NK-92 treated with Interleukin-12 subunit alpha and Interleukin-12 subunit beta, amount 100 ng/mL, for 24 hours (cell line): ENCODE results near the gene MCM10.

Experiments
- DNase-seq: peaks from one replicate; lab custom pipeline; 2025; lab: John Stamatoyannopoulos, UW

Gene MCM10

GRCh38 chr10:13165177-13165576, 3.8 kb downstream of the MCM10 start:
- DNase-seq: no peak

DNA sequence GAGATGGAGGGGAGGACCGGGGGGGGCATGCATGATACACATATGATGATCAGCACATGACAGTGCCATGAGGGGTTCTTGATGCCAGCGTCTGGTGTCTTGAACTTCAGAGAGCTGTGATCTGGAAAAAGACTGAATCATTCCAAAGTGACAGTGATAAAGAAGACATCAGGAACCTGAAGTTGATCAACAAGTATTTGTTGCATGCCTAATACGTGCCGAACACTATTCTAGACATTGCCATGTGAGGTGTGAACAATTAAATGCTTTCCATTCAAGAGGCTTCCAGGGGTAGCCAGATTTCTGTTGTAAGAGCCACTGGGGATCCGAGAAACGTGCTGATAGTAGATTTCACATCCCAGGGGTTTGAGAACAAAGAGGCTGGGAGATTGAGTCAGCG, 6.2 kb downstream of the MCM10 start:
- no peak for DNase-seq

GRCh38 chr10:13168781-13169180, 7.4 kb downstream of the MCM10 start:
- DNase-seq: no peak

GRCh38 chr10:13173616-13174015, 12.3 kb downstream of the MCM10 start:
- DNase-seq: no peak

GRCh38 chr10:13180788-13181187, 19.4 kb downstream of the MCM10 start:
- no peak for DNase-seq

- no peak for DNase-seq
These were observed 21.1 kb downstream of the MCM10 start for GRCh38 chr10:13182424-13182823.

DNA sequence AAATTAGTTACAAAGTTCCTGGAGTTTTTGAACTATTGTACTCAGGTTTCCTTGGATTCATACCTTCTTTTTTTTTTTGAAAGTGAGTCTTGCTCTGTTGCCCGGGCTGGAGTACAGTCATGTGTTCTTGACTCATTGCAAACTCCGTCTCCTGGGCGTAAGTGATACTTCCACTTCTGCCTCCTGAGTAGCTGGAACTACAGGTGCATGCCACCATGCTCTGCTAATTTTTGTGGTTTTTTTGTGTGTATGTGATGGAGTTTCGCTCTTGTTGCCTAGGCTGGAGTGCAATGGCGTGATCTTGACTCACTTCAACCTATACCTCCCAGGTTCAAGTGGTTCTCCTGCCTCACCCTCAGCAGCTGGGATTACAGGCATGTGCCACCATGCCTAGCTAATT, 22.3 kb downstream of the MCM10 start:
- no peak for DNase-seq

GRCh38 chr10:13184276-13184675, 22.9 kb downstream of the MCM10 start:
- DNase-seq: no peak

- DNase-seq: no peak
These were observed 23.6 kb downstream of the MCM10 start for GRCh38 chr10:13184730-13185514.

DNA sequence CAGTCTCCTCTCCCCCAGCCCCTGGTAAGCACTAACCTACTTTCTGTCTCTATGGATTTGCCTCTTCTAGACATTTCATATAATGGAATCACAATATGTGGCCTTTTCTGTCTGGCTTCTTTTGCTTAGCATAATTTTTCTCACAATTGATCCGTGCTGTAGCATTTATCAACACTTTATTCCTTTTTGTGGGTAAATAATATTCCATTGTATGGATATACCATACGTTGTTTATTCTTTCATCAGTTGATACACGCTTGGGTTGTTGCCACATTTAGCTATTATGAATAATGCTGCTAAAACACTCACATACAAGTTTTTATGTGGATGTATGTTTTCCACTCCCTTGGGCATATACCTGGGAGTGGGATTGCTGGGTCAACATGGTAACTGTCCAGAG, 25.8 kb downstream of the MCM10 start:
- no peak for DNase-seq

DNA sequence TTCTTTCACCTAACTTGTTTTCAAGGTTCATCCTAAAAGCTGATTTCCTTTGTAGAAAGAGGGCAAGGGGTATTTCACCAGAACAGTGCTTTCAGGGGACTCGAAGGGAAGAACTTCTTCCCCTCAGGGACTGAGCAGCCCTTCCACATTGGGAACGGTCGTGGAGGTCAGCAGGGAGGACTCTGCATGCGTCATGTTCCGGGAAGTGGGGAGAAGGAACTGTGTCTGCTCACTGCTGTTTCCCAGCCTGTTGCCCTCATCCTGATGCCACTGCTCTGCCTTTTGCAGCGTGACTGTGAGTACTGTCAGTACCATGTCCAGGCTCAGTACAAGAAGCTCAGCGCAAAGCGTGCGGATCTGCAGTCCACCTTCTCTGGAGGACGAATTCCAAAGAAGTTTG, 27.2 kb downstream of the MCM10 start:
- DNase-seq: no peak

DNA sequence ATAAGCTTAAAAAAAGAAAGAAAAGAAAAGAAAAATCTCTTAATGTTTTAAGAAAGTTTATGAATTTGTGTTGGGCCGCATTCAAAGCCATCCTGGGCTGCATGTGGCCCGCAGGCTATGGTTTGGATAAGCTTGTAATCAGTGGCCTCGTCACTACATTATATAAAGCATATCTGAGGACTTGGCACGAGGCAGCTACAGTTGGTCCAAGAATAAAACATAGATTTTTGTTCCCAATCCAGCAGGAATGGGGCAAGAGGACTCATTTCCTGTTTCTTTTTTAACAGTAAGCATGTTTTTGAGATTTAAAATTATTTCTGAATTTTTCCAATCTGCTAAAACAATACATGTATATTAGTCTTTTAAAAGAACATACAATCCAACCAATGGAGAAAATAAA, 28.6 kb downstream of the MCM10 start:
- no peak for DNase-seq

DNA sequence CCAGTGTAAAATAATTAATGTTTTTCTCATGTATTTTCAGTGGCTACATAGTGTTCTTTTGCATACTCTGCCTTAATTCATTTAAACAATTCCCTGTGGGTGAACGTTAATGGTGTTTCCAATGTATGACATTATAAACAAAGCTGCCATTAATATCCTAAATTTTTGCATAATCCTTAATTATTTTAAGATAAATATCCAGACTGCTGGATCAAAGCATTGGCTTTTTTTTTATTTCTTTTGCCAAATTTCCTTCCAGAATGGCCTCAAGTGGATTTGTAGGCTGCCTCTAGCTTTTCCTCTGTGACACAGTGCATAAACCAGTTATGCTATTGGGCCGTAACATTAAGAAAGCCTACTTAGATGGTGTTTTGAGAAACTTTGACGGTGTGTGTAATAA, 29.5 kb downstream of the MCM10 start:
- DNase-seq: no peak

- DNase-seq: no peak
These were observed 30.0 kb downstream of the MCM10 start for GRCh38 chr10:13191362-13191761.

- DNase-seq: no peak
These were observed 32.3 kb downstream of the MCM10 start for GRCh38 chr10:13193637-13194036.

- no peak for DNase-seq
These were observed 33.7 kb downstream of the MCM10 start for GRCh38 chr10:13195016-13195415.

DNA sequence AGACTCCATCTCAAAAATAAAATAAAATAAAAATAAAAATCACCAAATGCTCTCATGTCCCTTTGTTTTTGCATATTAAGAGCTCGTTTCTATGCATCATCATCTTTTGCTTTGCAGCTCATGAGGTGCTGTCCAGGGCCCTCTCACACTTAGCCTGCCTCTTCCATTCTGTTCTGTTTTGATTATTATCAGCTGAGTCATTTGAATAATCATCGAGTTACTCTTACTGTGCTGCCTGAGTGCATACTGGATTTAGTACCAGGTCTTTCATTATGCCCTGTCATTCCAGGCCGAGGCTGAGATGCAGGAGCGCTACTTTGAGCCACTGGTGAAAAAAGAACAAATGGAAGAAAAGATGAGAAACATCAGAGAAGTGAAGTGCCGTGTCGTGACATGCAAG, 39.8 kb downstream of the MCM10 start:
- DNase-seq: no peak

GRCh38 chr10:13206091-13206490, 44.7 kb downstream of the MCM10 start:
- DNase-seq: no peak

- no peak for DNase-seq
These were observed 45.4 kb downstream of the MCM10 start for GRCh38 chr10:13206546-13207443.

DNA sequence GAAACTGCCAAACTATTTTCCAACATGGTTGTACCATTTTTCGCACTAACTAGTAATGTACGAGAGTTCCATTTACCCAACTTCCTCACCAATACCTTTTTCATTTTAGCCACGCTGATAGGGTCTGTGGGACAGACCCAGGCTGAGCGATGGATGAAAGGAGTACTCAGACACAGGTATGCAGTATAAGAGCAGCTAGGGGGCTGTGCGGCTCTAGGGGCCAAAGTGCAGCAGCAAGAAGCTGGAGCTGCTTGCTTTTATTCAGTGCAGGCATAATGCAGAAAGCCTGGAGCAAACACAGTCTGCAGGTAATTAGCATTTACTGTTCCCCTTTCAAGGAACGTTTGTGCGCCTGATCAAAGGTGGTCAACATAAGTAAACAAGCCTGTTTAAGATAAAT, 51.8 kb downstream of the MCM10 start:
- DNase-seq: no peak

DNA sequence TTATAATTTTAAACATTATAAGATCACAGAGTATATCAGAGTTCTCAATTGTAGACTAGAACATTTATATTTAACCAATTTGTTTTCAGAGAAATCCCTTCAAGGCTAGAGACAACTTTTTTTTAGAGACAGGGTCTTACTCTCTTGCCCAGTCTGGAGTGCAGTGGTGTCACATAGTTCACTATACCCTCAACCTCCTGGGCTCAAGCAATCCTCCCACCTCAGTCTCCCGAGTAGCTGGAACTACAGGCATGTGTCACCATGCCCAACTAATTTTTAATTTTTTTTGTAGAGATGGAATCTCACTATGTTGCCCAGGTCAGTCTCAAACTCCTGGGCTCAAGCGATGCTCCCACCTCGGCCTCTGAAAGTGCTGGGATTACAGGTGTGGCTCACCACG, 57.5 kb downstream of the MCM10 start:
- no peak for DNase-seq

DNA sequence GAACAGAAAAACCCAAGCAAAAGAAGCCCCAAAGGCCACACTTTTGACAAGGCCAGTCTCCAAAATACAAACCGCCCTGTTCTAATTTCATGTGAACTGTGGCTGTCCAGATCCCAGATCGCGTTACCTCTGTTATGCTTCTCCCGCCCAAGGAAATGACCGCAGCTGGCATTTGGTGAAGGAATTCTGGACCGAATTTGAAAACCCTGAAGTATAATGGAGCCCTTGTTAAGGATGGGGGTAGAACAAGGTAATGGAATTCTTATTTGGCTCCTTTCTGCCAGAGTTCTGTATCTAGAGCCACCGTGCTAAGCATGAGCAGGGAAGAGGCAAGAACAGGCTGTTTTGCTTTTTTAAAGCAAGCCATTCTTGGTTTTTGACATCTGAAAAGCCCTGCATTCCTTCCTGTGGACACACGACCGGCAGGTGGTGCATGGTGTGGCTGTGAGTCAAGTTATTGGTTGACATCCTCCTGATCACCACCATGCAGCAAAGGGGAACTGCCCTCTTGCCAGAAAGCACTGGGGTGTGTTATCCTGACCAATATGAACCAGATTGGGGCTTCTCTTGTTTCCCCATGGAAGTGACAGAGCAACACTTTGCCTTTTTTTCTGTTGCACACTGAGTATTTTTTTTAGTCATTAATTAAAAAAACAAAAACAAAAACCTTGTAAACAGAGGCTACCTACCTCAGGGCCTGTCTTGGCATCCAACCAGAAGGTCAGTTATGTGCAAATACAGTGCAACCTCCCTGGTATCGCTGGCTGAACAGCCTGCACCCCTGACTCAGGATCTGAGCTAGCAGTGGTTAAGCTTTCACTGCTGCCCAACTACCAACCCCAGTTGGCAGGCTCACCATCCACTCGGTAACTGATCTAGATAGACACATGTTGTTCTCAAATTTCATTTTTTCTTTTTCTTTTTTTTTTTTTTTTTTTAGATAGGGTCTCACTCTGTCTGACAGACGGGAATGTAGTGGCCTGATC, 58.6 kb downstream of the MCM10 start:
- no peak for DNase-seq
